Fibroblast of pulmonary artery (primary cell): ENCODE data around the gene TLDC2.
"Not testable (repeated sequence)": the region's sequence is repeated elsewhere in the genome, so short reads cannot be mapped to it uniquely, and the experiment has no call there.

Experiments used
- DNase-seq: peaks from one replicate; pipeline ENCODE4 v3.0.0-alpha.2; 2010; ENCODE audit warnings: low read depth
- H3K4me3 ChIP-seq: replicated peaks from 2 replicates; pipeline ENCODE4 v1.5.1; 2011; ENCODE audit warnings: low read depth, mild to moderate bottlenecking, control low read depth, low read length, moderate library complexity
- TF ChIP-seq, protein P1 (sequence below): IDR thresholded peaks from 2 replicates; pipeline ENCODE4 v1.5.1; 2011; ENCODE audit warnings: mild to moderate bottlenecking, control low read depth, low read length, inconsistent platforms; ENCODE audit errors: missing control alignments

The TLDC2 gene

DNA sequence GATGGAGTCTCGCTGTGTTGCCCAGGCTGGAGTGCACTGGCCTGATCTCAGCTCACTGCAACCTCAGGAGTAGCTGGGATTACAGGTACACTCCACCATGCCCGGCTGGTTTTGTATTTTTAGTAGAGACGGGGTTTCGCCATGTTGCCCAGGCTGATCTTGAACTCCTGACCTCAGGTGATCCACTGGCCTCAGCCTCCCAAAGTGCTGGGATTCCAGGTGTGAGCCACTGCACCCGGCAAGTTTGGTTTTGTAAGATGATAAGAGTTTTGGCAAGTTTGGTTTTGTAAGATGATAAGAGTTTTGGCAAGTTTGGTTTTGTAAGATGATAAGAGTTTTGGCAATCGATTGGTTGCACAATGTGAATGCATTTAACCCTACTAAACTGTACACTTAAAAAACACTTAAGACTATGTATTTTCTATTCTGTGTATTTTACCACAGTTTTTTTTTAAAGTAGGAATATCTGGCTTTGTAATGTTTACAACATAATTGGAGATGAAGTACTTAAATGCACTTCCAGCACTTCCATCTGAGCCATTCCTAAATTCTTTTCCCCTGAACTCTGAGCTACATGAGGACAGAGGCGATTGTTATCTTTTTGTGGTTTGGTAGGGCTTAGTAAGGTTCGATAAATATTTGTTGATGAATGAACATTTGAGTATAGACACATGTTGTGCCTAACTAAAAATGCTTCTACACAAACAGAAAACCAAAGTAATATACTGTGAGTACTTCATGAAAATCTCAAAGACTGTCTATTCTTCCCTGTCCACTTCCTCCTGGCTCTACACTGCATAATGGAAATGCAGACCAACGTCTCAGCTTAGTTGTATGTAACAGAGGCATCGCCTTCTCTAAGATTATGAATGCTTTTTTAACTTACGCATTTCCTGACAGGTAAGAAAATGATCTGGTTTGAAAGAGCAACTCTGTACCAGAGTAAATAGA, 56.8 kb downstream of the TLDC2 start:
- TF ChIP-seq, protein P1, sequence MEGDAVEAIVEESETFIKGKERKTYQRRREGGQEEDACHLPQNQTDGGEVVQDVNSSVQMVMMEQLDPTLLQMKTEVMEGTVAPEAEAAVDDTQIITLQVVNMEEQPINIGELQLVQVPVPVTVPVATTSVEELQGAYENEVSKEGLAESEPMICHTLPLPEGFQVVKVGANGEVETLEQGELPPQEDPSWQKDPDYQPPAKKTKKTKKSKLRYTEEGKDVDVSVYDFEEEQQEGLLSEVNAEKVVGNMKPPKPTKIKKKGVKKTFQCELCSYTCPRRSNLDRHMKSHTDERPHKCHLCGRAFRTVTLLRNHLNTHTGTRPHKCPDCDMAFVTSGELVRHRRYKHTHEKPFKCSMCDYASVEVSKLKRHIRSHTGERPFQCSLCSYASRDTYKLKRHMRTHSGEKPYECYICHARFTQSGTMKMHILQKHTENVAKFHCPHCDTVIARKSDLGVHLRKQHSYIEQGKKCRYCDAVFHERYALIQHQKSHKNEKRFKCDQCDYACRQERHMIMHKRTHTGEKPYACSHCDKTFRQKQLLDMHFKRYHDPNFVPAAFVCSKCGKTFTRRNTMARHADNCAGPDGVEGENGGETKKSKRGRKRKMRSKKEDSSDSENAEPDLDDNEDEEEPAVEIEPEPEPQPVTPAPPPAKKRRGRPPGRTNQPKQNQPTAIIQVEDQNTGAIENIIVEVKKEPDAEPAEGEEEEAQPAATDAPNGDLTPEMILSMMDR = no peak
- DNase-seq = peak; percentile 29
- H3K4me3 ChIP-seq = no peak overlapping the region

DNA sequence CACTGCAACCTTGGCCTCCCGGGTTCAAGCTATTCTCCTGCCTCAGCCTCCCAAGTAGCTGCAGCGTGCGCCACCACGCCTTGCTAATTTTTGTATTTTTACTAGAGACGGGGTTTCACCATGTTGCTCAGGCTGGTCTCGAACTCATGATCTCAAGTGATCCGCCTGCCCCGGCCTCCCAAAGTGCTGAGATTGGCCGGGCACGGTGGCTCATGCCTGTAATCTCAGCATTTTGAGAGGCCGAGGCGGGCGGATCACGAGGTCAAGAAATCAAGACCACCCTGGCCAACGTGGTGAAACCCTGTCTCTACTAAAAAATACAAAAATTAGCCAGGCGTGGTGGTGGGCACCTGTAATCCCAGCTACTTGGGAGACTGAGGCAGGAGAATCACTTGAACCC, 57.6 kb downstream of the TLDC2 start:
- not testable (repeated sequence) for H3K4me3 ChIP-seq, DNase-seq

DNA sequence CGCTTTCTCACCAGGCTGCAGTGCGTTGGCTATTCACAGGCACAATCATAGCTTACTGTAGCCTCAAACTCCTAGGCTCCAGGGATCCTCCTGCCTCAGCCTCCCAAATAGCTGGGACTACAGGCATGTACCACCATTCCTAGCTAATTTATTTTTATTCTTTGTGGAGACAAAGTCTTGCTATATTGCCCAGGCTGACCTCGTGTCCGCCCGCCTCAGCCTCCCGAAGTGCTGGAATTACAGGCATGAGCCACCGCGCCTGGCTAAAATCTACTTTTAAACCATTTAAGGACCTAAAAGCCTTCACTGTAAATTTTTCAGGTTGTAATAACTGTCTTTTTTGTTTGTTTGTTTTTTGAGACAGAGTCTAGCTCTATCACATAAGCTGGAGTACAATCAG, 60.4 kb downstream of the TLDC2 start:
- no peak overlapping the region for H3K4me3 ChIP-seq
- no peak for DNase-seq
- TF ChIP-seq, protein P1 = no peak

DNA sequence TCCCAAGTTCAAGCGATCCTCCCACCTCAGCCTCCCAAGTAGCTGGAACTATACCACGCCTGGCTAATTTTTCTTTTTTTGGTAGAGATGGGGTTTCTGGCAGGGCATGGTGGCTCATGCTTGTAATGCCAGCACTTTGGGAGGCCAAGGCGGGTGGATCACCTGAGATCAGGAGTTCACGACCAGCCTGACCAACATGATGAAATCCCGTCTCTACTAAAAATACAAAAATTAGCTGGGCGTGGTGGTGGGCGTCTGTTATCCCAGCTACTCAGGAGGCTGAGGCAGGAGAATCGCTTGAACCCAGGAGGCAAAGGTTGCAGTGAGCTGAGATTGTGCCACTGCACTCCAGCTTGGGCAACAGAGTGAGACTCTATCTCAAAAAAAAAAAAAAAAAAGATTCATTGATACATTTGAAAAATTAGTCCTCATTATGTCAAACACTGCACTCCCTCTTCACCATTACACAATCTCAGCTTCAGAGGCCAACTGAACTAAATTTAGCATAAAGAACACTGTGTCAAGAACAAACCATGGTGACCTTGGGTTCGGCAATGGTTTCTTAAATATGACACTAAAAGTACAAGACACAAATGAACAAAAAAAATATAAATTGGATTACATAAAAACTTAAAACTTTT, 60.9 kb downstream of the TLDC2 start:
- DNase-seq, H3K4me3 ChIP-seq: not testable (repeated sequence)

DNA sequence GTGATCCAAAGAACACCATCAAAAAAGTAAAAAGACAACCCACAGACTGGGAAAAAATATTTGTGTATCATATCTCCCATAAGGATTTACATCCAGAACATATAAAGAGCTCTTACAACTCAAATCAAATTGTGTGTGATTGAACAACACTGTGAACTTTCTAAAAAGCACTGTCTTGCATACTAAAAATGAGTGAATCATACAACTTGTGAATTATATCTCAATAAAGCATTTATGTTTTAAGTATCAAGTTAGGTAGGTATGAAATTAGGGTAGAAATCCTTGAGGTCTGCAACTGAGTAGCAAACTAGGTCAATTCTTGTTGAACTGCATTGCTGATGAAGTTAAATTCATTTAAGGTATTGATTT, 61.4 kb downstream of the TLDC2 start:
- H3K4me3 ChIP-seq = no peak overlapping the region
- TF ChIP-seq, protein P1 = no peak
- no peak for DNase-seq

DNA sequence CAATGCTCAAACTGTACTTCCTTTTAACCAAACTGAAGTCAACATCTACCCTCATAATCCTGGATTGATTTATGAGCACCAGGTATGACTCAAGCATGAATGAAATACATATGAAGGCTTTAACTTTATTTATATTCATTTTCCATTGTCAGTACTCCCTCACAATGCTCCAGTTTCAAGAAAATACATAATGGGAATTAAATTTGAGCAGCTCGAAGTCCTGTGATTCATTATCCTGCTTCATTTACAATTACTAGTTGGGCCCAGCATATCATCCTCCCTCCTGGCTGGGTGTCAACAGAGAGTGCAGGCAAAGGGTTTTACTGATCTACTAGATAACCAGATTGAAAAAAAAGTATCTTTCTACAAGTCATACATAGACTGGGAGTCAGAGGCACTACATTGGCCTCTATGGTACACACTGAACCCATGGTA, 65.5 kb downstream of the TLDC2 start:
- DNase-seq = peak; percentile 25
- TF ChIP-seq, protein P1 = no peak
- H3K4me3 ChIP-seq = no peak overlapping the region
